Hematopoietic multipotent progenitor cell (in vitro differentiated cells): Measurements from ENCODE around the gene NCAPD3. TPM values are rescaled to one million over a fixed set of nuclear protein-coding genes. Genes with fewer than 3 reads are reported as not detected.
"Not testable (repeated sequence)": the region's sequence is repeated elsewhere in the genome, so short reads cannot be mapped to it uniquely, and the experiment has no call there.

Experiments used
- DNase-seq, 3 donors: peaks; one replicate each; pipeline ENCODE4 v3.0.0-alpha.2; 2011 to 2015; ENCODE audit warnings: low read depth in 2 of 3, low spot score in 2 of 3
- total RNA-seq: library from RNA; depleted of rRNA; stranded (reverse); fragments of >200 nt; gene quantifications from one replicate; pipeline ENCODE4 v1.2.3, GENCODE V29; 2012

Gene NCAPD3
- total RNA-seq, 1 donor, result 24.0 TPM

GRCh38 chr11:134224710-134225664 lies 1.2 kb upstream of the NCAPD3 start:
- peak; percentile 17 to 44 (median 39) for DNase-seq

- no peak for DNase-seq
Observed at GRCh38 chr11:134223121-134223520, 646 bp downstream of the NCAPD3 start.

GRCh38 chr11:134216816-134217215 lies 7.0 kb downstream of the NCAPD3 start:
- no peak for DNase-seq

- DNase-seq, result no peak
Observed at GRCh38 chr11:134215836-134216235, 7.9 kb downstream of the NCAPD3 start.

- peak in 2 of 3 donors; percentile 28 to 69 for DNase-seq
Observed at GRCh38 chr11:134207538-134208239, 16.1 kb downstream of the NCAPD3 start.

GRCh38 chr11:134206185-134206584 lies 17.6 kb downstream of the NCAPD3 start:
- no peak for DNase-seq

GRCh38 chr11:134205729-134206128 lies 18.0 kb downstream of the NCAPD3 start:
- DNase-seq, result no peak

- DNase-seq, result no peak
Observed at GRCh38 chr11:134202661-134203060, 21.1 kb downstream of the NCAPD3 start.

GRCh38 chr11:134200688-134201087 lies 23.1 kb downstream of the NCAPD3 start:
- no peak for DNase-seq

GRCh38 chr11:134199531-134199930 lies 24.2 kb downstream of the NCAPD3 start:
- no peak for DNase-seq

- DNase-seq, result no peak
Observed at GRCh38 chr11:134196756-134197155, 27.0 kb downstream of the NCAPD3 start.

GRCh38 chr11:134188092-134188491 lies 35.7 kb downstream of the NCAPD3 start:
- DNase-seq, result not testable (repeated sequence)

- no peak for DNase-seq
Observed at GRCh38 chr11:134181707-134182106, 42.1 kb downstream of the NCAPD3 start.

GRCh38 chr11:134178032-134178674 lies 45.6 kb downstream of the NCAPD3 start:
- DNase-seq, result no peak

- no peak for DNase-seq
Observed at GRCh38 chr11:134176284-134176683, 47.5 kb downstream of the NCAPD3 start.

- no peak for DNase-seq
Observed at GRCh38 chr11:134173296-134173695, 50.5 kb downstream of the NCAPD3 start.

- DNase-seq, result no peak
Observed at GRCh38 chr11:134171951-134172350, 51.8 kb downstream of the NCAPD3 start.

GRCh38 chr11:134170919-134171281 lies 52.9 kb downstream of the NCAPD3 start:
- DNase-seq, result no peak

GRCh38 chr11:134170177-134170918 lies 53.4 kb downstream of the NCAPD3 start:
- DNase-seq, result no peak

GRCh38 chr11:134164490-134165370 lies 59.0 kb downstream of the NCAPD3 start:
- no peak for DNase-seq
